SK-N-SH treated with all-trans-retinoic acid at 6 μM for 48 hours (cell line): ENCODE data around the gene SORL1.

Experiments used
- ATAC-seq: fragments of 200-7000 bp; cut with Tn5 transposase; 3 replicates; pipeline ENCODE4 v1.9.1; 2020; ENCODE audit warnings: mild to moderate bottlenecking, moderate library complexity
- ARNTL ChIP-seq: fragments of 450-650 bp; formaldehyde crosslinking; IDR thresholded peaks from 2 replicates; pipeline ENCODE4 v1.5.0; 2020; ENCODE audit warnings: low read depth, mild to moderate bottlenecking, moderate library complexity, borderline replicate concordance
- BACH2 ChIP-seq: fragments of 250-450 bp; sonication (Bioruptor Pico); IDR thresholded peaks from 2 replicates; pipeline ENCODE4 v1.9.0; 2021; ENCODE audit warnings: mild to moderate bottlenecking, borderline replicate concordance
- CREB5 ChIP-seq: fragments of 250-450 bp; sonication (Bioruptor Pico); IDR thresholded peaks from 2 replicates; pipeline ENCODE4 v1.5.1; 2020; ENCODE audit warnings: low read depth, mild to moderate bottlenecking, moderate library complexity
- CSDC2 ChIP-seq: fragments of 250-450 bp; sonication (Bioruptor Pico); IDR thresholded peaks from 2 replicates; pipeline ENCODE4 v1.5.0; 2020; ENCODE audit warnings: mild to moderate bottlenecking, moderate library complexity
- ESRRG ChIP-seq: fragments of 250-450 bp; sonication (Bioruptor Pico); IDR thresholded peaks from 2 replicates; pipeline ENCODE4 v1.6.1; 2021; ENCODE audit warnings: mild to moderate bottlenecking
- GLIS3 ChIP-seq: fragments of 250-450 bp; sonication (Bioruptor Pico); IDR thresholded peaks from 2 replicates; pipeline ENCODE4 v1.5.0; 2020; ENCODE audit warnings: mild to moderate bottlenecking, moderate library complexity
- ISL1 ChIP-seq: fragments of 250-450 bp; sonication (Bioruptor Pico); IDR thresholded peaks from 2 replicates; pipeline ENCODE4 v2.1.2; 2022; ENCODE audit warnings: mild to moderate bottlenecking, moderate library complexity
- OSR1 ChIP-seq: fragments of 250-450 bp; sonication (Bioruptor Pico); IDR thresholded peaks from 2 replicates; pipeline ENCODE4 v1.8.0; 2022; ENCODE audit warnings: moderate library complexity, mild to moderate bottlenecking, inconsistent platforms
- PPARA ChIP-seq: fragments of 250-450 bp; sonication (Bioruptor Pico); IDR thresholded peaks from 2 replicates; pipeline ENCODE4 v1.5.0; 2020; ENCODE audit warnings: mild to moderate bottlenecking, borderline replicate concordance
- RARB ChIP-seq: fragments of 250-450 bp; sonication (Bioruptor Pico); IDR thresholded peaks from 2 replicates; pipeline ENCODE4 v1.8.0; 2021; ENCODE audit warnings: mild to moderate bottlenecking, moderate library complexity
- SNAI2 ChIP-seq: fragments of 250-450 bp; sonication (Bioruptor Pico); IDR thresholded peaks from 2 replicates; pipeline ENCODE4 v1.5.0; 2020; ENCODE audit warnings: mild to moderate bottlenecking, moderate library complexity
- TCF4 ChIP-seq: fragments of 250-450 bp; sonication (Bioruptor Pico); IDR thresholded peaks from 2 replicates; pipeline ENCODE4 v1.8.0; 2021; ENCODE audit warnings: mild to moderate bottlenecking, moderate library complexity, borderline replicate concordance
- TOX ChIP-seq: fragments of 250-450 bp; sonication (Bioruptor Pico); IDR thresholded peaks from 2 replicates; pipeline ENCODE4 v1.8.0; 2021; ENCODE audit warnings: mild to moderate bottlenecking, moderate library complexity, borderline replicate concordance
- TSHZ2 ChIP-seq: fragments of 250-450 bp; sonication (Bioruptor Pico); IDR thresholded peaks from 2 replicates; pipeline ENCODE4 v1.5.0; 2020; ENCODE audit warnings: mild to moderate bottlenecking, moderate library complexity
- ZFP3 ChIP-seq: fragments of 250-450 bp; sonication (Bioruptor Pico); IDR thresholded peaks from 2 replicates; pipeline ENCODE4 v1.5.0; 2020; ENCODE audit warnings: mild to moderate bottlenecking, moderate library complexity
- ZFP30 ChIP-seq: fragments of 450-650 bp; formaldehyde crosslinking; IDR thresholded peaks from 2 replicates; pipeline ENCODE4 v1.5.0; 2022; ENCODE audit warnings: mild to moderate bottlenecking, moderate library complexity
- ZNF565 ChIP-seq: fragments of 450-650 bp; formaldehyde crosslinking; conservative IDR thresholded peaks from 2 replicates; pipeline ENCODE4 v1.5.0; 2020; ENCODE audit warnings: low read depth, mild to moderate bottlenecking, moderate library complexity
- ZNF70 ChIP-seq: fragments of 450-650 bp; formaldehyde crosslinking; IDR thresholded peaks from 2 replicates; pipeline ENCODE4 v1.5.0; 2020; ENCODE audit warnings: mild to moderate bottlenecking, moderate library complexity
- ZNF8 ChIP-seq: fragments of 450-650 bp; formaldehyde crosslinking; IDR thresholded peaks from 2 replicates; pipeline ENCODE4 v1.5.0; 2020; ENCODE audit warnings: mild to moderate bottlenecking, moderate library complexity
- TF ChIP-seq, protein P1 (sequence below): fragments of 250-450 bp; sonication (Bioruptor Pico); IDR thresholded peaks from 2 replicates; pipeline ENCODE4 v1.8.0; 2021; ENCODE audit warnings: low read depth, mild to moderate bottlenecking, moderate library complexity, borderline replicate concordance
- TF ChIP-seq, protein P2 (sequence below): fragments of 250-450 bp; sonication (Bioruptor Pico); IDR thresholded peaks from 2 replicates; pipeline ENCODE4 v1.8.0; 2020; ENCODE audit warnings: mild to moderate bottlenecking, moderate library complexity, borderline replicate concordance
- TF ChIP-seq, protein P3 (sequence below): fragments of 250-450 bp; sonication (Bioruptor Pico); IDR thresholded peaks from 2 replicates; pipeline ENCODE4 v1.5.1; 2021; ENCODE audit warnings: mild to moderate bottlenecking, moderate library complexity

The SORL1 gene

GRCh38 chr11:121561240-121561639 lies 109.1 kb downstream of the SORL1 start (continued):
- TF ChIP-seq, protein P1, sequence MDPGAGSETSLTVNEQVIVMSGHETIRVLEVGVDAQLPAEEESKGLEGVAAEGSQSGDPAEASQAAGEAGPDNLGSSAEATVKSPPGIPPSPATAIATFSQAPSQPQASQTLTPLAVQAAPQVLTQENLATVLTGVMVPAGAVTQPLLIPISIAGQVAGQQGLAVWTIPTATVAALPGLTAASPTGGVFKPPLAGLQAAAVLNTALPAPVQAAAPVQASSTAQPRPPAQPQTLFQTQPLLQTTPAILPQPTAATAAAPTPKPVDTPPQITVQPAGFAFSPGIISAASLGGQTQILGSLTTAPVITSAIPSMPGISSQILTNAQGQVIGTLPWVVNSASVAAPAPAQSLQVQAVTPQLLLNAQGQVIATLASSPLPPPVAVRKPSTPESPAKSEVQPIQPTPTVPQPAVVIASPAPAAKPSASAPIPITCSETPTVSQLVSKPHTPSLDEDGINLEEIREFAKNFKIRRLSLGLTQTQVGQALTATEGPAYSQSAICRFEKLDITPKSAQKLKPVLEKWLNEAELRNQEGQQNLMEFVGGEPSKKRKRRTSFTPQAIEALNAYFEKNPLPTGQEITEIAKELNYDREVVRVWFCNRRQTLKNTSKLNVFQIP (CRISPR knock-in tag) = no peak
- TF ChIP-seq, all 23 proteins: peak for 0

DNA sequence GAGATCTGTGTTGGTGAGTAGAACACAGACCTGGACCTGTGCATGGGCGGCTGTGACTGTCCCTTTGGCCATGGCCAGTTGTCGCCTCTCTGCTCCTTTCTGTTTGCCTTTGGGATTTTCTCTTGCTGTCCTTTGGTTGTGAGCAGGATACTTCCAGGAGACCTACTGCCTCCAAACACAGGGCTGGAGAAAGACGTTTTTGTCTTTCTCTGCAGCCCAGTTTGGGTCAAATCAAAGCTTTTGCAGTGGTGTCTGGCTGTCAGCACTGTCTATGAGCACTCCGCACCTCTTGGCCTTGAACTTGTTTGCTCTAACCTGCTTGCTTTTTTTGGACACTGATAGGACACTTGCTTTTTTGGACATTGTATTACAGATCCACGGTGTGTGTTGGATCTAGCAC lies 109.6 kb downstream of the SORL1 start:
- TF ChIP-seq ARNTL (CRISPR knock-in tag) (no peak), ESRRG (CRISPR knock-in tag) (no peak), ZNF565 (CRISPR knock-in tag) (no peak), SNAI2 (CRISPR knock-in tag) (no peak), TOX (no peak), ZFP30 (no peak), ISL1 (CRISPR knock-in tag) (no peak), BACH2 (CRISPR knock-in tag) (no peak), CREB5 (CRISPR knock-in tag) (no peak), ZNF70 (CRISPR knock-in tag) (no peak), RARB (CRISPR knock-in tag) (no peak), TCF4 (no peak), OSR1 (CRISPR knock-in tag) (no peak), PPARA (CRISPR knock-in tag) (no peak), CSDC2 (CRISPR knock-in tag) (no peak), ZFP3 (CRISPR knock-in tag) (no peak)
- TF ChIP-seq, protein P2, sequence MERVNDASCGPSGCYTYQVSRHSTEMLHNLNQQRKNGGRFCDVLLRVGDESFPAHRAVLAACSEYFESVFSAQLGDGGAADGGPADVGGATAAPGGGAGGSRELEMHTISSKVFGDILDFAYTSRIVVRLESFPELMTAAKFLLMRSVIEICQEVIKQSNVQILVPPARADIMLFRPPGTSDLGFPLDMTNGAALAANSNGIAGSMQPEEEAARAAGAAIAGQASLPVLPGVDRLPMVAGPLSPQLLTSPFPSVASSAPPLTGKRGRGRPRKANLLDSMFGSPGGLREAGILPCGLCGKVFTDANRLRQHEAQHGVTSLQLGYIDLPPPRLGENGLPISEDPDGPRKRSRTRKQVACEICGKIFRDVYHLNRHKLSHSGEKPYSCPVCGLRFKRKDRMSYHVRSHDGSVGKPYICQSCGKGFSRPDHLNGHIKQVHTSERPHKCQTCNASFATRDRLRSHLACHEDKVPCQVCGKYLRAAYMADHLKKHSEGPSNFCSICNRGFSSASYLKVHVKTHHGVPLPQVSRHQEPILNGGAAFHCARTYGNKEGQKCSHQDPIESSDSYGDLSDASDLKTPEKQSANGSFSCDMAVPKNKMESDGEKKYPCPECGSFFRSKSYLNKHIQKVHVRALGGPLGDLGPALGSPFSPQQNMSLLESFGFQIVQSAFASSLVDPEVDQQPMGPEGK (CRISPR knock-in tag) = no peak
- TF ChIP-seq, protein P1 (CRISPR knock-in tag) = no peak

GRCh38 chr11:121563003-121563402 lies 110.9 kb downstream of the SORL1 start:
- ATAC-seq = no peak
- TF ChIP-seq CREB5 (CRISPR knock-in tag) (no peak), ESRRG (CRISPR knock-in tag) (no peak), ISL1 (CRISPR knock-in tag) (no peak), PPARA (CRISPR knock-in tag) (no peak), ZFP30 (no peak), ZNF8 (CRISPR knock-in tag) (no peak), TSHZ2 (CRISPR knock-in tag) (no peak), GLIS3 (no peak), ZNF565 (CRISPR knock-in tag) (no peak), SNAI2 (CRISPR knock-in tag) (no peak), RARB (CRISPR knock-in tag) (no peak)
- TF ChIP-seq, protein P2 (CRISPR knock-in tag) = no peak
- TF ChIP-seq, protein P3, sequence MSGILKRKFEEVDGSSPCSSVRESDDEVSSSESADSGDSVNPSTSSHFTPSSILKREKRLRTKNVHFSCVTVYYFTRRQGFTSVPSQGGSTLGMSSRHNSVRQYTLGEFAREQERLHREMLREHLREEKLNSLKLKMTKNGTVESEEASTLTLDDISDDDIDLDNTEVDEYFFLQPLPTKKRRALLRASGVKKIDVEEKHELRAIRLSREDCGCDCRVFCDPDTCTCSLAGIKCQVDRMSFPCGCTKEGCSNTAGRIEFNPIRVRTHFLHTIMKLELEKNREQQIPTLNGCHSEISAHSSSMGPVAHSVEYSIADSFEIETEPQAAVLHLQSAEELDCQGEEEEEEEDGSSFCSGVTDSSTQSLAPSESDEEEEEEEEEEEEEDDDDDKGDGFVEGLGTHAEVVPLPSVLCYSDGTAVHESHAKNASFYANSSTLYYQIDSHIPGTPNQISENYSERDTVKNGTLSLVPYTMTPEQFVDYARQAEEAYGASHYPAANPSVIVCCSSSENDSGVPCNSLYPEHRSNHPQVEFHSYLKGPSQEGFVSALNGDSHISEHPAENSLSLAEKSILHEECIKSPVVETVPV = no peak
- TF ChIP-seq, protein P1 (CRISPR knock-in tag) = no peak

More for the DNA sequence above, 109.6 kb downstream of the SORL1 start:
- ATAC-seq = no peak
